ENCODE results near the gene USP34. TPM values are rescaled to one million over a fixed set of nuclear protein-coding genes. Genes with fewer than 3 reads are reported as not detected.
"Not testable (repeated sequence)": the region's sequence is repeated elsewhere in the genome, so short reads cannot be mapped to it uniquely, and the experiment has no call there.

USP34 gene
- total and polyA plus RNA-seq, 2 donors (not counting 1 experiment from before 2014, with no cell fraction given), result 52.4 to 129 TPM

DNA sequence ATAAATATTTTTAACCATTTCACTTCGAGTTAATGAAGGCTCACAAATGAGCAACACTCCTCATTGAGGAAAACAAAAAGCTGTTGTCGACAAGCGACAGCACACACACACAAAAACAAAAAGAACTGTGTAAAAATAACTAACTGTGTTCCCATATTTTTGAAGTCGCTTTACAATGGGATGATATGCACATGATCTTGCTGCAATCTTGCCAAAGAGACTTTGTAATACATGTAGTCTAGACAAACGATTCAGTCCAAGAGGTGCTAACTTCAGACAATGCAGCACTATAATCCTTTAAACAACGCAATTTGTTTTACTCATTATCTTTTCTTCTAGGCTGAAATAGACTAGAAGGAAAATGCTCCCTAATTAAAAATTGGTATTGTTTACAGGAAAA, 7.2 kb upstream of the USP34 start:
- Histone ChIP-seq H3K27me3 (ENCODE audit: control insufficient read depth, insufficient read depth, low read length) (no peaks in the 10 kb centered on the region), H4K20me1 (ENCODE audit: control insufficient read depth, extremely low read depth, insufficient read depth, low read length) (no peaks in the 10 kb centered on the region), H3K4me2 (ENCODE audit: extremely low read depth, insufficient read depth, low read length) (no peak overlapping the region), H3K4me1 (ENCODE audit: control insufficient read depth, extremely low read depth, insufficient read depth, low read length) (no peaks in the 10 kb centered on the region), H3K36me3 (ENCODE audit: control insufficient read depth, insufficient read depth, low read length) (peaks cover 6% of the 10 kb centered on the region), H3K9ac (ENCODE audit: insufficient read depth, low read length) (no peak overlapping the region), H2AFZ (ENCODE audit: low read length) (no peak overlapping the region), H3K79me2 (ENCODE audit: control insufficient read depth, insufficient read depth, low read length) (no peaks in the 10 kb centered on the region), H3K27ac (ENCODE audit: insufficient read depth, low read length) (no peak overlapping the region), H3K4me3 (replicated peaks in 1 of 4; ENCODE audit: control extremely low read depth in 1 of 4, insufficient read depth in 1 of 4, low read depth in 3 of 4, low read length in 4 of 4) (no peak overlapping the region), H3K9me3 (ENCODE audit: control insufficient read depth, insufficient read depth, low read depth, low read length) (no peaks in the 10 kb centered on the region)
- no peak for DNase-seq (ENCODE audit: low read depth in 2 of 2)
- TF ChIP-seq, protein P1, sequence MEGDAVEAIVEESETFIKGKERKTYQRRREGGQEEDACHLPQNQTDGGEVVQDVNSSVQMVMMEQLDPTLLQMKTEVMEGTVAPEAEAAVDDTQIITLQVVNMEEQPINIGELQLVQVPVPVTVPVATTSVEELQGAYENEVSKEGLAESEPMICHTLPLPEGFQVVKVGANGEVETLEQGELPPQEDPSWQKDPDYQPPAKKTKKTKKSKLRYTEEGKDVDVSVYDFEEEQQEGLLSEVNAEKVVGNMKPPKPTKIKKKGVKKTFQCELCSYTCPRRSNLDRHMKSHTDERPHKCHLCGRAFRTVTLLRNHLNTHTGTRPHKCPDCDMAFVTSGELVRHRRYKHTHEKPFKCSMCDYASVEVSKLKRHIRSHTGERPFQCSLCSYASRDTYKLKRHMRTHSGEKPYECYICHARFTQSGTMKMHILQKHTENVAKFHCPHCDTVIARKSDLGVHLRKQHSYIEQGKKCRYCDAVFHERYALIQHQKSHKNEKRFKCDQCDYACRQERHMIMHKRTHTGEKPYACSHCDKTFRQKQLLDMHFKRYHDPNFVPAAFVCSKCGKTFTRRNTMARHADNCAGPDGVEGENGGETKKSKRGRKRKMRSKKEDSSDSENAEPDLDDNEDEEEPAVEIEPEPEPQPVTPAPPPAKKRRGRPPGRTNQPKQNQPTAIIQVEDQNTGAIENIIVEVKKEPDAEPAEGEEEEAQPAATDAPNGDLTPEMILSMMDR (conservative IDR thresholded peaks at IDR 0.05 in 1 of 2, IDR thresholded peaks at IDR 0.05 in 1 of 2; ENCODE audit: low read depth in 1 of 2, low read length in 2 of 2), result no peak
- no peak for TF ChIP-seq EZH2 (IDR thresholded peaks at IDR 0.05; ENCODE audit: low read length, missing control alignments)

DNA sequence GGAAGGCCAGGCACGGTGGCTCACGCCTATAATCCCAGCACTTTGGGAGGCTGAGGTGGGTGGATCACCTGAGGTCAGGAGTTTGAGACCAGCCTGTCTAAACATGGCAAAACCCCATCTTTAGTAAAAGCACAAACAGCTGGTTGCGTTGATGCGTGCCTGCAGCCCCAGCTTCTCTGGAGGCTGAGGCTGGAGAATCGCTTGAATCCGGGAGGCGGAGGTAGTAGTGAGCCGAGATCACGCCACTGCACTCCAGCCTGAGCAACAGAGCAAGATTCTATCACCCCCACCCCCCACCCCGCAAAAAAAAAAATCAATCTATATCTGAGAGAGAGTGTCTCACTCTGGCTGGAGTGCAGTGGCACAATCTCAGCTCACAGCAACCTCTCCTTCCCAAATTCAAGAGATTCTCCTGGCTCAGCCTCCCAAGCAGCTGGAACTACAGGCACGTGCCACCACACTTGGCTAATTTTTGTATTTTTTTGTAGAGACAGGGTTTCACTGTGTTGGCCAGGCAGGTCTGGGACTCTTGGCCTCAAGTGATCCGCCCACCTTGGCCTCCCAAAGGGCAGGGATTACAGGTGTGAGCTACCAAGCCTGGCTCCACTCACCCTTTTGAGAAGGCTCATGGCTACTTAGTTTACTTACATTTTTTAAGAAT, 6.2 kb upstream of the USP34 start:
- H3K4me2 ChIP-seq (ENCODE audit: extremely low read depth, insufficient read depth, low read length); H3K27ac ChIP-seq (ENCODE audit: insufficient read depth, low read length); H2AFZ ChIP-seq (ENCODE audit: low read length); H3K9me3 ChIP-seq (ENCODE audit: control insufficient read depth, insufficient read depth, low read depth, low read length); H3K36me3 ChIP-seq (ENCODE audit: control insufficient read depth, insufficient read depth, low read length); DNase-seq (ENCODE audit: low read depth in 2 of 2); H3K27me3 ChIP-seq (ENCODE audit: control insufficient read depth, insufficient read depth, low read length); H3K4me1 ChIP-seq (ENCODE audit: control insufficient read depth, extremely low read depth, insufficient read depth, low read length); H4K20me1 ChIP-seq (ENCODE audit: control insufficient read depth, extremely low read depth, insufficient read depth, low read length); H3K9ac ChIP-seq (ENCODE audit: insufficient read depth, low read length); H3K4me3 ChIP-seq (replicated peaks in 1 of 4; ENCODE audit: control extremely low read depth in 1 of 4, insufficient read depth in 1 of 4, low read depth in 3 of 4, low read length in 4 of 4); H3K79me2 ChIP-seq (ENCODE audit: control insufficient read depth, insufficient read depth, low read length): not testable (repeated sequence)

DNA sequence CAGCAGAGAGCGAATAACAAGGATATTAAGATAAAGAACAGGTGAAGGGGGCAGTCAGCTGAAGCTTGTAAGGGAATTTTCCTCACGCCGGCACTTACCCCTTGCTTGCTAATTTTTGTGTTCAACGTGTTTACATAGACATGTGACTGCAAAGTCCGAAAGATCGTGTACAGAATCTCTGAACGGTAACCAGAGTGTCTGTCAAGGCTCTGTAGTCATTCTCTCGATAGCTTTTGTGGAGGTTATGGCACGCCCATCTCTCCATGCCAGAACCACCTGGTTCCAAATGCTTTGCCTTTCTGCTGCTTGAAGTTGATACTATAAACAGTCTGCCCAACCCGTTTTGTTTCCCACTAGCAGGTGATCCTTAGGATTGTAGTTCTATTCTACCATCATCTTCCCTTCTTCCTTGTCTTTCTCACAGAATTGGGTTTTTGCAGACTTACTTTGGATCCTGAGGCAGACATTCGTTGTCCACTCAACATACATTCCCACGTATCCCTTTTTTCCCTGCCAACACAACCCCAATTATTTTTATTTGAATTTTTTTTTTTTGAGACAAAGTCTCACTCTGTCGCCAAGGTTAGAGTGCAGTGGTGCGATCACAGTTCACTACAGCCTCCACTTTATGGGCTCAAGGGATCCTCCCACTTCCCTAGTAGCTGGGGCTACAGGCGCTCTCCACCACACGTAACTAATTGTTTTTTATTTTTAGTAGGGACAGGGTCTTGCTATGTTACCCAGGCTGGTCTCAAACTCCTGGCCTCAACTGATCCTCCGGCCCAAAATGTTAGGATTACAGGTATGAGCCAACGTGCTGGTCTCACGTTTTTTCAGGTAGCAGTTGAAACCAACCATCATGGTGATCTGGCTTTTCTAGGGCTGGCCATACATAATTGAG, 1.3 kb upstream of the USP34 start:
- Histone ChIP-seq H3K4me2 (ENCODE audit: extremely low read depth, insufficient read depth, low read length) (peak overlapping the region; percentile 76), H3K9me3 (ENCODE audit: control insufficient read depth, insufficient read depth, low read depth, low read length) (no peaks in the 10 kb centered on the region), H3K27me3 (ENCODE audit: control insufficient read depth, insufficient read depth, low read length) (no peaks in the 10 kb centered on the region), H3K9ac (ENCODE audit: insufficient read depth, low read length) (peak overlapping the region; percentile 99), H3K27ac (ENCODE audit: insufficient read depth, low read length) (peak overlapping the region; percentile 96), H3K36me3 (ENCODE audit: control insufficient read depth, insufficient read depth, low read length) (no peaks in the 10 kb centered on the region), H4K20me1 (ENCODE audit: control insufficient read depth, extremely low read depth, insufficient read depth, low read length) (no peaks in the 10 kb centered on the region), H3K4me1 (ENCODE audit: control insufficient read depth, extremely low read depth, insufficient read depth, low read length) (no peaks in the 10 kb centered on the region), H3K79me2 (ENCODE audit: control insufficient read depth, insufficient read depth, low read length) (peaks cover 43% of the 10 kb centered on the region), H2AFZ (ENCODE audit: low read length) (peak overlapping the region; percentile 66), H3K4me3 (replicated peaks in 1 of 4; ENCODE audit: control extremely low read depth in 1 of 4, insufficient read depth in 1 of 4, low read depth in 3 of 4, low read length in 4 of 4) (peak overlapping the region; percentile 71 to 98 (median 86))
- TF ChIP-seq, protein P1 (conservative IDR thresholded peaks at IDR 0.05 in 1 of 2, IDR thresholded peaks at IDR 0.05 in 1 of 2; ENCODE audit: low read depth in 1 of 2, low read length in 2 of 2), result no peak
- no peak for TF ChIP-seq EZH2 (IDR thresholded peaks at IDR 0.05; ENCODE audit: low read length, missing control alignments)
- peak; percentile 21 to 37 for DNase-seq (ENCODE audit: low read depth in 2 of 2)
